PC-9 (cell line): Measurements from ENCODE around the gene ELMOD2. TPM values are rescaled to one million over a fixed set of nuclear protein-coding genes. Genes with fewer than 3 reads are reported as not detected.

Source experiments
- BruUV-seq: library from RNA; stranded (reverse); fragments of 400-500 nt; replicated peaks from 2 replicates; lab custom pipeline; 2021; lab: Mats Ljungman, UMichigan
- CTCF ChIA-PET: fragments of 300-600 bp; sonication (Branson Sonifier 250); formaldehyde crosslinking; loops from one replicate; lab custom pipeline; 2022; ENCODE audit warnings: antibody characterized with exemption; lab: Charles Lee
- POLR2A ChIA-PET: fragments of 300-600 bp; sonication (Branson Sonifier 250); formaldehyde crosslinking; loops from one replicate; lab custom pipeline; 2022; ENCODE audit warnings: antibody characterized with exemption; ENCODE audit not compliant: unreplicated experiment; lab: Charles Lee
- DNase-seq, 2 experiments: peaks; one replicate each; pipeline versions ENCODE4 v3.0.0 to v3.0.0-alpha.2; 2015 to 2022; ENCODE audit warnings: mixed read lengths in 1 of 2
- H2AFZ ChIP-seq: fragments of 200-600 bp; sonication (generic); 2 replicates; pipeline ENCODE4 v1.8.1; 2017; ENCODE audit warnings: antibody characterized with exemption
- H3F3A ChIP-seq: fragments of 200-600 bp; sonication (generic); 2 replicates; pipeline ENCODE4 v1.8.1; 2017; ENCODE audit warnings: antibody characterized with exemption, mild to moderate bottlenecking, low read depth; ENCODE audit not compliant: insufficient read depth
- H3K27ac ChIP-seq: fragments of 200-600 bp; sonication (generic); 2 replicates; pipeline ENCODE4 v1.6.1; 2016; ENCODE audit warnings: mixed run types
- H3K27me3 ChIP-seq: fragments of 200-600 bp; sonication (generic); 2 replicates; pipeline ENCODE4 v1.6.1; 2016; ENCODE audit warnings: low read depth, mixed run types; ENCODE audit not compliant: insufficient read depth
- H3K36me3 ChIP-seq: fragments of 200-600 bp; sonication (generic); 2 replicates; pipeline ENCODE4 v1.6.1; 2016; ENCODE audit warnings: low read depth, mixed run types
- H3K4me1 ChIP-seq: fragments of 200-600 bp; sonication (generic); replicated peaks from 2 replicates; pipeline ENCODE4 v1.6.1; 2016; ENCODE audit warnings: mixed run types; ENCODE audit not compliant: insufficient read depth
- H3K4me2 ChIP-seq: fragments of 200-600 bp; sonication (generic); 2 replicates; pipeline ENCODE4 v1.6.1; 2017; ENCODE audit warnings: mixed run types
- H3K4me3 ChIP-seq: fragments of 200-600 bp; sonication (generic); 2 replicates; pipeline ENCODE4 v1.6.1; 2016; ENCODE audit warnings: mixed run types
- H3K79me2 ChIP-seq: fragments of 200-600 bp; sonication (generic); 2 replicates; pipeline ENCODE4 v1.6.1; 2017; ENCODE audit warnings: low read depth, mixed run types
- H3K9me2 ChIP-seq: fragments of 200-600 bp; sonication (generic); 2 replicates; pipeline ENCODE4 v1.8.1; 2017; ENCODE audit warnings: mild to moderate bottlenecking; ENCODE audit not compliant: insufficient read depth
- H3K9me3 ChIP-seq: fragments of 200-600 bp; sonication (generic); 2 replicates; pipeline ENCODE4 v1.8.1; 2016; ENCODE audit warnings: low read depth; ENCODE audit not compliant: insufficient read depth
- H4K20me1 ChIP-seq: fragments of 200-600 bp; sonication (generic); 2 replicates; pipeline ENCODE4 v1.8.1; 2017; ENCODE audit not compliant: insufficient read depth
- CTCF ChIP-seq: fragments of 200-600 bp; sonication (generic); conservative IDR thresholded peaks from 2 replicates; pipeline ENCODE4 v1.6.1; 2017; ENCODE audit warnings: mixed run types, antibody characterized with exemption, mild to moderate bottlenecking, moderate library complexity
- EZH2 ChIP-seq: fragments of 200-600 bp; sonication (generic); IDR thresholded peaks from 2 replicates; pipeline ENCODE4 v1.8.0; 2017; ENCODE audit warnings: antibody characterized with exemption, low read depth
- intact Hi-C: fragments of 100-400 bp; cut with micrococcal nuclease; formaldehyde crosslinking; loops from one replicate; pipeline ENCODE4 v1.10.0; 2022; ENCODE audit not compliant: unreplicated experiment
- total RNA-seq: library from RNA; stranded (reverse); gene quantifications from 2 replicates; pipeline ENCODE4 v1.2.3, GENCODE V29; 2021

Gene ELMOD2
- total RNA-seq, 1 experiment from 2014 or later, result 29.9 TPM

GRCh38 chr4:140575489-140575888 is 51.5 kb downstream of the ELMOD2 start:
- Histone ChIP-seq H3K27ac (no peak overlapping the region), H3K79me2 (no peaks in the 10 kb centered on the region), H3K4me3 (no peak overlapping the region), H3K4me2 (no peak overlapping the region), H3F3A (no peaks in the 10 kb centered on the region), H2AFZ (no peak overlapping the region; the same call in 1 of the 2 replicates), H3K27me3 (no peaks in the 10 kb centered on the region), H3K9me2 (no peaks in the 10 kb centered on the region), H3K4me1 (no peaks in the 10 kb centered on the region), H4K20me1 (no peaks in the 10 kb centered on the region), H3K36me3 (no peaks in the 10 kb centered on the region), H3K9me3 (no peaks in the 10 kb centered on the region)
- ChIA-PET POLR2A (no interaction called here), CTCF (no interaction called here)
- intact Hi-C loops, result no loop called here
- no peak for DNase-seq
- TF ChIP-seq EZH2, result no peak
- TF ChIP-seq CTCF, result no peak
- no TSS peak for BruUV-seq

- TF ChIP-seq CTCF (no peak), EZH2 (no peak)
- no peak for DNase-seq
- ChIA-PET CTCF (no interaction called here), POLR2A (no interaction called here)
- Histone ChIP-seq H3K27ac (no peak overlapping the region), H2AFZ (no peak overlapping the region), H3F3A (no peaks in the 10 kb centered on the region), H3K79me2 (no peaks in the 10 kb centered on the region), H3K4me2 (no peak overlapping the region), H3K4me3 (no peak overlapping the region), H3K4me1 (no peaks in the 10 kb centered on the region), H3K27me3 (no peaks in the 10 kb centered on the region), H3K36me3 (no peaks in the 10 kb centered on the region), H4K20me1 (no peaks in the 10 kb centered on the region), H3K9me3 (no peaks in the 10 kb centered on the region), H3K9me2 (no peaks in the 10 kb centered on the region)
- no TSS peak for BruUV-seq
- intact Hi-C loops, result no loop called here
These were observed 55.3 kb downstream of the ELMOD2 start for GRCh38 chr4:140579278-140579677.

- H3K4me3 ChIP-seq, result no peak overlapping the region
- H4K20me1 ChIP-seq, result no peaks in the 10 kb centered on the region
- H3K27ac ChIP-seq, result no peak overlapping the region
- no peaks in the 10 kb centered on the region for H3K36me3 ChIP-seq
- TF ChIP-seq EZH2 (no peak), CTCF (no peak)
- no peaks in the 10 kb centered on the region for H3K9me2 ChIP-seq
- H3K27me3 ChIP-seq, result no peaks in the 10 kb centered on the region
- H3K79me2 ChIP-seq, result no peaks in the 10 kb centered on the region
- no peaks in the 10 kb centered on the region for H3K4me1 ChIP-seq
- CTCF ChIA-PET, result no interaction called here
- H3F3A ChIP-seq, result no peaks in the 10 kb centered on the region
- intact Hi-C loops, result no loop called here
- no peaks in the 10 kb centered on the region for H3K9me3 ChIP-seq
- BruUV-seq, result no TSS peak
- H3K4me2 ChIP-seq, result no peak overlapping the region
- POLR2A ChIA-PET, result interaction anchor here (0.6 kb wide), 1 partner anchor 28 kb away, joined by 19 read pairs; no protein-coding TSS in a partner anchor
- H2AFZ ChIP-seq, result no peak overlapping the region
- no peak for DNase-seq
These were observed 57.1 kb downstream of the ELMOD2 start for GRCh38 chr4:140581078-140581477.
